ENCODE data around the gene ASPM. TPM values are rescaled to one million over a fixed set of nuclear protein-coding genes. Genes with fewer than 3 reads are reported as not detected.

The ASPM gene
- total RNA-seq, 1 donor from 2014 or later = 0.69 TPM

DNA sequence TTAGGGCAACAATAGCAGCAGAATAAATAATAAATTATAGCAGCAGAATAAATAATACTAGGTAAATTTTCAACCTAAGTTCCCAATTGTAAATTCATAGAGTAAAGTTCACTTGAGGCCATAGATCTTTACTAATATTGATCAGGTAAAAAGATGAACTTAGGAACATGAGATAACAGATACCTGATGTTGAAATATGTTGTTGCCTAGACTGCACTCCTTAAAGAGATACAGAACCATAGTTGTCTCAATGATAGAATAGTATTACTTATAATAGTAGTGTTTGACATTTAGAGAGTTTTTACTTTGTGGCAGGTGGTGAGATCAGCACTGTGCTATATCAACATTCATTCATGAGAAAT is 79.0 kb downstream of the ASPM start:
- DNase-seq (no peak), ATAC-seq (ENCODE audit: low read depth) (no peak)
- ChIA-PET POLR2A (no interaction called here), CTCF (no interaction called here)
- Mint-ChIP-seq H3K9me3 (peaks cover 4% of the 10 kb centered on the region), H3K4me1 (no peaks in the 10 kb centered on the region), H3K36me3 (ENCODE audit: low read depth) (no peaks in the 10 kb centered on the region), H3K4me3 (no peak overlapping the region), H3K27ac (no peak overlapping the region), H3K27me3 (no peaks in the 10 kb centered on the region)
- intact Hi-C loops (cut with micrococcal nuclease) = no loop called here
- TF ChIP-seq, protein P1, sequence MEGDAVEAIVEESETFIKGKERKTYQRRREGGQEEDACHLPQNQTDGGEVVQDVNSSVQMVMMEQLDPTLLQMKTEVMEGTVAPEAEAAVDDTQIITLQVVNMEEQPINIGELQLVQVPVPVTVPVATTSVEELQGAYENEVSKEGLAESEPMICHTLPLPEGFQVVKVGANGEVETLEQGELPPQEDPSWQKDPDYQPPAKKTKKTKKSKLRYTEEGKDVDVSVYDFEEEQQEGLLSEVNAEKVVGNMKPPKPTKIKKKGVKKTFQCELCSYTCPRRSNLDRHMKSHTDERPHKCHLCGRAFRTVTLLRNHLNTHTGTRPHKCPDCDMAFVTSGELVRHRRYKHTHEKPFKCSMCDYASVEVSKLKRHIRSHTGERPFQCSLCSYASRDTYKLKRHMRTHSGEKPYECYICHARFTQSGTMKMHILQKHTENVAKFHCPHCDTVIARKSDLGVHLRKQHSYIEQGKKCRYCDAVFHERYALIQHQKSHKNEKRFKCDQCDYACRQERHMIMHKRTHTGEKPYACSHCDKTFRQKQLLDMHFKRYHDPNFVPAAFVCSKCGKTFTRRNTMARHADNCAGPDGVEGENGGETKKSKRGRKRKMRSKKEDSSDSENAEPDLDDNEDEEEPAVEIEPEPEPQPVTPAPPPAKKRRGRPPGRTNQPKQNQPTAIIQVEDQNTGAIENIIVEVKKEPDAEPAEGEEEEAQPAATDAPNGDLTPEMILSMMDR (IDR thresholded peaks at IDR 0.05) = no peak

DNA sequence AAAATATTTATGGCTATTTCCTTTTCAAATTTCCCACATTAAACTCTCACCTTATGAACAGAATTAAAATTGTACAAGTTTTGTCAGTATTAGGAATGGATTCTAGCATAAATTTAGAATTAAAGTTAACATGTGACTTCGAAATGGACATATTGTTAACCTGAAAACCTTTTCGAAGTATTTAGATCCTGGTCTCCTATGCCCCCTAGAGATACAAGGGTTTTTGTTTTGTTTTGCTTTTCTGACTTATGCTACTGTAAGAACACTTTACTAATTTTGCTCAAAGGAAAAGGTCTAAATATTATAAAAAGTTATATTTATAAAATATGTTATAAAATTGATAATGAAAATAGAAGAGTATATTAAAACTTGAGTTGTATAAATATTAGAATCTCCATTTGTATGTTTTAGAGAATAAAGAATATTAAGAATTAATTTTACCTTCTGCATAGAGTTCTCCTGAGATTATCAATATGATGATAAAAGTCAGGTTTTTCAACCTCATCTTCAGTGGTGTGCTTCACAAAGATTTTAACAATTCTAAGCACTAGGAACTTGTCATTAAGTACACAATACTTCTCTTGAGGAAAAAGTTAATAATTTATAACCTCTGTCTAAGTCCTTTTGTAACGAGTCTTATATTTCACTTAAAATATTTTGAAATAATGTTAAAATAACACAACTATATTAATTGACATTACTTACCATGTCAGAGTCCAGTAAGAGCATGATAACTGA is 79.6 kb downstream of the ASPM start, which contains the start of gene F13B:
Gene F13B, minus strand, starts transcription at position 542 of the 738 bp plus-strand sequence. Its CDS starts 37 bp downstream, at position 505.
- CTCF ChIA-PET = no interaction called here
- no peak within 1 kb of the TSS for H3K4me3 Mint-ChIP-seq
- H3K36me3 Mint-ChIP-seq (ENCODE audit: low read depth) = no peaks in the 10 kb centered on the region
- DNase-seq (no peak), ATAC-seq (ENCODE audit: low read depth) (no peak)
- TF ChIP-seq, protein P1 (IDR thresholded peaks at IDR 0.05) = no peak
- intact Hi-C loops (cut with micrococcal nuclease) = no loop called here
- POLR2A ChIA-PET = no interaction called here
- H3K4me1 Mint-ChIP-seq = no peaks in the 10 kb centered on the region
- H3K9me3 Mint-ChIP-seq = peaks cover 4% of the 10 kb centered on the region
- H3K27ac Mint-ChIP-seq = no peak within 1 kb of the TSS
- H3K27me3 Mint-ChIP-seq = no peaks in the 10 kb centered on the region

DNA sequence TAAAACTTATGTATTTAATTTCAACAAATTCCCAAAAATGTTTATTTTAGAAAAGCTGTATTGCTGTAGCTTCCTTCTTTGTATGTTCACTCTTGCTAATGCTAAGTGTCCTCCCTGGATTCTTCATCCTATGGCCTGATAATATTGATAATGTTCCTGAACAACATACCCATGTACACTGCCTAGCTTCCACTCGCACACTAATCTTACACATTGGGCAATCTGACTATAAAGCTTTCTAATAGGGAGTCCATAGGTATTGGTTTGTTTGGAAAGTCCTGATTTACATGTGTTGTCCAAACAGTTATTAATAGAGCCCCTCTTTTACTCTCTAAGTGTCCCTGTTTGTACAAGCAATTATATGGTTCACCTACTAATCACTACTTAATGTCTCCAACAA is 80.2 kb downstream of the ASPM start:
- Mint-ChIP-seq H3K27ac (no peak overlapping the region), H3K4me1 (no peaks in the 10 kb centered on the region), H3K4me3 (no peak overlapping the region), H3K9me3 (peaks cover 4% of the 10 kb centered on the region), H3K36me3 (ENCODE audit: low read depth) (no peaks in the 10 kb centered on the region), H3K27me3 (no peaks in the 10 kb centered on the region)
- ChIA-PET POLR2A (no interaction called here), CTCF (no interaction called here)
- ATAC-seq (ENCODE audit: low read depth) = no peak
- TF ChIP-seq, protein P1 (IDR thresholded peaks at IDR 0.05) = no peak
- intact Hi-C loops (cut with micrococcal nuclease) = no loop called here
- no peak for DNase-seq

DNA sequence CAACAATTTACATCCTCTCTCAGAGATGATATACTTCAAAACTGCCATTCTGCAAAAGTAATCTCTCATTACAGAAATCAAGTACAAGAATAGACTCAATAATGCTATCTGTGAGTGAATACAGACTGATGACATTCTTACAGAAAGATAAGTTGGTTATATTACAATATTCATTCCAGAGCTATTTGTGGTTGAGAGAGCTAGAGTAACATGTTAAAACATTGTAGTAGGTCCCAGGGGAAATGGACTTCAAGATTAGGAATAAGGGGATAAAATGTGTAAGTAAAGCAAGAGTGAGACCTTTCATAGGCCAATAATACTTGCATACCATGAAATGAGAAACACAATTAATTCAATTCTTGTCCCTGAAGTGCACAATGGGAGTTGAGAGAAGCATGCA is 80.9 kb downstream of the ASPM start:
- Mint-ChIP-seq H3K36me3 (ENCODE audit: low read depth) (no peaks in the 10 kb centered on the region), H3K27me3 (no peaks in the 10 kb centered on the region), H3K27ac (no peak overlapping the region), H3K4me1 (no peaks in the 10 kb centered on the region), H3K4me3 (no peak overlapping the region), H3K9me3 (peaks cover 4% of the 10 kb centered on the region)
- ATAC-seq (ENCODE audit: low read depth) (no peak), DNase-seq (no peak)
- CTCF ChIA-PET = no interaction called here
- TF ChIP-seq, protein P1 (IDR thresholded peaks at IDR 0.05) = no peak
- POLR2A ChIA-PET = no interaction called here
- intact Hi-C loops (cut with micrococcal nuclease) = no loop called here

DNA sequence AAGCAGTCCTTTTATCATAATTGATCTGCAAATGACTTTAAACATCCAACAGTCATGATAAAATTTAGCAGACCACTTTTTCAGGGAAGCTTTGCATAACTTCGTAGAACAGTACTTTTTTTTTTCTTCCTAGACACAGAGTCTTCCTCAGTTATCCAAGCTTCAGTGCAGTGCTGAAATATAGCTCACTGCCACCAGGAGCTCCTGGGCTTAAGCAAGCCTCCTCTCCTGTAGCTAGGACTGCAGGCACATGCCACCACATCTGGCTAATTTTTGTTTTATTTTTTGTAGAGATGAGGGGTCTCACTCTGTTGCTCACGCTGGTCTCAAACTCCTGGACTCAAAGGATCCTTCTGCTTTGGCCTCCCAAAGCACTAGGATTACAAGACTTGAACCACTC is 83.3 kb downstream of the ASPM start:
- DNase-seq = no peak
- Mint-ChIP-seq H3K4me3 (no peak overlapping the region), H3K27me3 (no peaks in the 10 kb centered on the region), H3K9me3 (no peaks in the 10 kb centered on the region), H3K36me3 (ENCODE audit: low read depth) (no peaks in the 10 kb centered on the region), H3K27ac (no peak overlapping the region), H3K4me1 (no peaks in the 10 kb centered on the region)
- CTCF ChIA-PET = no interaction called here
- TF ChIP-seq, protein P1 (IDR thresholded peaks at IDR 0.05) = no peak
- no peak for ATAC-seq (ENCODE audit: low read depth)
- POLR2A ChIA-PET = no interaction called here
- intact Hi-C loops (cut with micrococcal nuclease) = no loop called here
